Measurements from ENCODE around the gene COG5. TPM values are rescaled to one million over a fixed set of nuclear protein-coding genes. Genes with fewer than 3 reads are reported as not detected.

COG5 gene
- total RNA-seq, 1 experiment from 2014 or later, result 25.2 TPM

GRCh38 chr7:107398161-107398560 lies 165.6 kb downstream of the COG5 start:
- H3K4me3 ChIP-seq, result no peak overlapping the region
- DNase-seq (ENCODE audit: low read depth in 1 of 2, low spot score in 2 of 2), result no peak
- H3K9me3 ChIP-seq (replicated peaks), result no peaks in the 10 kb centered on the region
- H3K27me3 ChIP-seq (replicated peaks), result no peaks in the 10 kb centered on the region
- no peaks in the 10 kb centered on the region for H3K36me3 ChIP-seq
- H3K4me1 ChIP-seq (replicated peaks), result peaks cover 10% of the 10 kb centered on the region
- H3K27ac ChIP-seq, result no peak overlapping the region

GRCh38 chr7:107396990-107397389 lies 166.7 kb downstream of the COG5 start:
- DNase-seq (ENCODE audit: low read depth in 1 of 2, low spot score in 2 of 2), result no peak
- no peak overlapping the region for H3K27ac ChIP-seq
- no peaks in the 10 kb centered on the region for H3K9me3 ChIP-seq (replicated peaks)
- H3K4me3 ChIP-seq, result no peak overlapping the region
- no peaks in the 10 kb centered on the region for H3K27me3 ChIP-seq (replicated peaks)
- peaks cover 10% of the 10 kb centered on the region for H3K4me1 ChIP-seq (replicated peaks)
- H3K36me3 ChIP-seq, result no peaks in the 10 kb centered on the region

- Histone ChIP-seq H3K27me3 (replicated peaks) (no peaks in the 10 kb centered on the region), H3K4me3 (no peak overlapping the region), H3K9me3 (replicated peaks) (no peaks in the 10 kb centered on the region), H3K36me3 (no peaks in the 10 kb centered on the region), H3K4me1 (replicated peaks) (peaks cover 10% of the 10 kb centered on the region), H3K27ac (no peak overlapping the region)
- no peak for DNase-seq (ENCODE audit: low read depth in 1 of 2, low spot score in 2 of 2)
Measured at GRCh38 chr7:107396081-107396480, 167.6 kb downstream of the COG5 start.

GRCh38 chr7:107394831-107395230 lies 168.9 kb downstream of the COG5 start:
- no peaks in the 10 kb centered on the region for H3K36me3 ChIP-seq
- H3K9me3 ChIP-seq (replicated peaks), result no peaks in the 10 kb centered on the region
- H3K27me3 ChIP-seq (replicated peaks), result no peaks in the 10 kb centered on the region
- H3K27ac ChIP-seq, result peak overlapping the region; percentile 65
- peaks cover 10% of the 10 kb centered on the region for H3K4me1 ChIP-seq (replicated peaks)
- no peak overlapping the region for H3K4me3 ChIP-seq
- peak in 1 of 2 experiments; percentile 15 for DNase-seq (ENCODE audit: low read depth in 1 of 2, low spot score in 2 of 2)

GRCh38 chr7:107394276-107394675 lies 169.4 kb downstream of the COG5 start:
- Histone ChIP-seq H3K27ac (peak overlapping the region; percentile 65), H3K4me1 (replicated peaks) (peaks cover 10% of the 10 kb centered on the region)
- no peak for DNase-seq (ENCODE audit: low read depth in 1 of 2, low spot score in 2 of 2)

GRCh38 chr7:107392830-107393229 lies 170.9 kb downstream of the COG5 start:
- H3K36me3 ChIP-seq, result no peaks in the 10 kb centered on the region
- no peak overlapping the region for H3K27ac ChIP-seq
- H3K4me1 ChIP-seq (replicated peaks), result peaks cover 19% of the 10 kb centered on the region
- H3K9me3 ChIP-seq (replicated peaks), result no peaks in the 10 kb centered on the region
- H3K4me3 ChIP-seq, result no peak overlapping the region
- no peak for DNase-seq (ENCODE audit: low read depth in 1 of 2, low spot score in 2 of 2)
- H3K27me3 ChIP-seq (replicated peaks), result no peaks in the 10 kb centered on the region

More at GRCh38 chr7:107394276-107394675, 169.4 kb downstream of the COG5 start:
- H3K36me3 ChIP-seq, result no peaks in the 10 kb centered on the region
- H3K4me3 ChIP-seq, result no peak overlapping the region
- H3K27me3 ChIP-seq (replicated peaks), result no peaks in the 10 kb centered on the region
- no peaks in the 10 kb centered on the region for H3K9me3 ChIP-seq (replicated peaks)

GRCh38 chr7:107390916-107391315 lies 172.8 kb downstream of the COG5 start:
- no peaks in the 10 kb centered on the region for H3K9me3 ChIP-seq (replicated peaks)
- no peaks in the 10 kb centered on the region for H3K27me3 ChIP-seq (replicated peaks)
- no peak overlapping the region for H3K27ac ChIP-seq
- H3K4me3 ChIP-seq, result no peak overlapping the region
- H3K4me1 ChIP-seq (replicated peaks), result peaks cover 34% of the 10 kb centered on the region
- DNase-seq (ENCODE audit: low read depth in 1 of 2, low spot score in 2 of 2), result no peak
- no peaks in the 10 kb centered on the region for H3K36me3 ChIP-seq

- Histone ChIP-seq H3K36me3 (no peaks in the 10 kb centered on the region), H3K4me3 (no peak overlapping the region), H3K9me3 (replicated peaks) (no peaks in the 10 kb centered on the region), H3K27ac (peak overlapping the region; percentile 90), H3K4me1 (replicated peaks) (peaks cover 32% of the 10 kb centered on the region), H3K27me3 (replicated peaks) (no peaks in the 10 kb centered on the region)
- DNase-seq (ENCODE audit: low read depth in 1 of 2, low spot score in 2 of 2), result no peak
Measured at GRCh38 chr7:107388604-107389003, 175.1 kb downstream of the COG5 start.

GRCh38 chr7:107387573-107388219 lies 176.0 kb downstream of the COG5 start:
- Histone ChIP-seq H3K4me3 (no peak overlapping the region), H3K27me3 (replicated peaks) (no peaks in the 10 kb centered on the region), H3K9me3 (replicated peaks) (no peaks in the 10 kb centered on the region), H3K4me1 (replicated peaks) (peaks cover 32% of the 10 kb centered on the region), H3K36me3 (no peaks in the 10 kb centered on the region), H3K27ac (peak overlapping the region; percentile 90)
- DNase-seq (ENCODE audit: low read depth in 1 of 2, low spot score in 2 of 2), result peak; percentile 90 to 96

GRCh38 chr7:107387128-107387527 lies 176.6 kb downstream of the COG5 start:
- no peaks in the 10 kb centered on the region for H3K9me3 ChIP-seq (replicated peaks)
- peaks cover 32% of the 10 kb centered on the region for H3K4me1 ChIP-seq (replicated peaks)
- H3K27ac ChIP-seq, result peak overlapping the region; percentile 74
- no peaks in the 10 kb centered on the region for H3K36me3 ChIP-seq
- peak; percentile 68 to 78 for DNase-seq (ENCODE audit: low read depth in 1 of 2, low spot score in 2 of 2)
- no peak overlapping the region for H3K4me3 ChIP-seq
- no peaks in the 10 kb centered on the region for H3K27me3 ChIP-seq (replicated peaks)

- Histone ChIP-seq H3K27ac (peak overlapping the region; percentile 74), H3K4me1 (replicated peaks) (peaks cover 32% of the 10 kb centered on the region), H3K36me3 (no peaks in the 10 kb centered on the region), H3K27me3 (replicated peaks) (no peaks in the 10 kb centered on the region), H3K4me3 (no peak overlapping the region), H3K9me3 (replicated peaks) (no peaks in the 10 kb centered on the region)
- DNase-seq (ENCODE audit: low read depth in 1 of 2, low spot score in 2 of 2), result peak in 1 of 2 experiments; percentile 5
Measured at GRCh38 chr7:107386548-107387102, 177.1 kb downstream of the COG5 start.

- no peak for DNase-seq (ENCODE audit: low read depth in 1 of 2, low spot score in 2 of 2)
Measured at GRCh38 chr7:107384025-107384424, 179.7 kb downstream of the COG5 start.

GRCh38 chr7:107383203-107383602 lies 180.5 kb downstream of the COG5 start:
- Histone ChIP-seq H3K9me3 (replicated peaks) (no peaks in the 10 kb centered on the region), H3K4me3 (no peak overlapping the region), H3K36me3 (no peaks in the 10 kb centered on the region), H3K27me3 (replicated peaks) (no peaks in the 10 kb centered on the region), H3K4me1 (replicated peaks) (peaks cover 27% of the 10 kb centered on the region), H3K27ac (no peak overlapping the region)
- no peak for DNase-seq (ENCODE audit: low read depth in 1 of 2, low spot score in 2 of 2)

More at GRCh38 chr7:107384025-107384424, 179.7 kb downstream of the COG5 start:
- H3K9me3 ChIP-seq (replicated peaks), result no peaks in the 10 kb centered on the region
- no peaks in the 10 kb centered on the region for H3K27me3 ChIP-seq (replicated peaks)
- H3K4me1 ChIP-seq (replicated peaks), result peaks cover 32% of the 10 kb centered on the region
- H3K27ac ChIP-seq, result no peak overlapping the region
- no peak overlapping the region for H3K4me3 ChIP-seq
- no peaks in the 10 kb centered on the region for H3K36me3 ChIP-seq

GRCh38 chr7:107381453-107381852 lies 182.3 kb downstream of the COG5 start:
- H3K4me3 ChIP-seq, result no peak overlapping the region
- H3K36me3 ChIP-seq, result no peaks in the 10 kb centered on the region
- H3K27me3 ChIP-seq (replicated peaks), result no peaks in the 10 kb centered on the region
- peaks cover 13% of the 10 kb centered on the region for H3K4me1 ChIP-seq (replicated peaks)
- DNase-seq (ENCODE audit: low read depth in 1 of 2, low spot score in 2 of 2), result no peak
- no peak overlapping the region for H3K27ac ChIP-seq
- H3K9me3 ChIP-seq (replicated peaks), result no peaks in the 10 kb centered on the region

All from SJSA1 (cell line).